Gastroesophageal sphincter (tissue), 4 donors: ENCODE data around the gene VAMP7. TPM values are rescaled to one million over a fixed set of nuclear protein-coding genes. Genes with fewer than 3 reads are reported as not detected.

Experiments
- ATAC-seq: fragments of 150-250 bp; one replicate; pipeline ENCODE4 v1.9.1; 2016; ENCODE audit warnings: mild to moderate bottlenecking, moderate library complexity
- H3K27ac ChIP-seq, 4 donors: fragments of 200-600 bp; sonication (generic) in 3 of 4; 1 replicate in 3 of 4; 2 replicates in 1 of 4; pipeline ENCODE4 v1.5.1; 2016 to 2019
- H3K27me3 ChIP-seq: fragments of 200-600 bp; sonication (generic); one replicate; pipeline ENCODE4 v1.5.1; 2019
- H3K36me3 ChIP-seq, 2 donors: fragments of 200-600 bp; sonication (generic); one replicate each; pipeline ENCODE4 v1.5.1; 2019; ENCODE audit warnings: control low read depth in 1 of 2
- H3K4me1 ChIP-seq, 3 donors: fragments of 200-600 bp; sonication (generic); 1 replicate in 2 of 3; 2 replicates in 1 of 3; pipeline ENCODE4 v1.5.1; 2016 to 2019; ENCODE audit warnings: control low read depth in 2 of 3
- H3K4me3 ChIP-seq, 2 donors: fragments of 200-600 bp; sonication (generic); one replicate each; pipeline ENCODE4 v1.5.1; 2019; ENCODE audit warnings: mild to moderate bottlenecking in 1 of 2, moderate library complexity in 1 of 2
- H3K9me3 ChIP-seq, 3 donors: fragments of 200-600 bp; sonication (generic); one replicate each; pipeline ENCODE4 v1.5.1; 2017 to 2019; ENCODE audit warnings: control low read depth in 2 of 3
- EP300 ChIP-seq: sonication (generic); formaldehyde crosslinking; IDR thresholded peaks from one replicate; pipeline ENCODE4 v1.6.1; 2017; ENCODE audit warnings: antibody characterized with exemption, mild to moderate bottlenecking
- POLR2A ChIP-seq, 2 donors: fragments of 450-650 bp; IDR thresholded peaks; one replicate each; pipeline ENCODE4 v1.6.1; 2017; ENCODE audit warnings: antibody characterized with exemption in 2 of 2, mild to moderate bottlenecking in 2 of 2, moderate library complexity in 1 of 2
- POLR2AphosphoS5 ChIP-seq: sonication (generic); formaldehyde crosslinking; IDR thresholded peaks from one replicate; pipeline ENCODE4 v1.6.1; 2017; ENCODE audit warnings: antibody characterized with exemption
- WGBS, 2 donors: methylation state at CpG; one replicate each; pipeline ENCODE4 v1.1.5; 2018; ENCODE audit warnings: low coverage in 1 of 2; 5-methylcytosine and 5-hydroxymethylcytosine counted together
- total RNA-seq, 4 donors: library from RNA; depleted of rRNA; stranded (reverse); fragments of >200 nt; gene quantifications; one replicate each; pipeline ENCODE4 v1.1.0, GENCODE V29; 2016
- TF ChIP-seq, protein P1 (sequence below), 4 experiments: fragments of 200-600 bp in 2 of 4; fragments of 450-650 bp in 2 of 4; sonication (generic) in 1 of 4; IDR thresholded peaks; one replicate each; pipeline ENCODE4 v1.5.1; 2017 to 2019; ENCODE audit warnings: antibody characterized with exemption in 4 of 4, mild to moderate bottlenecking in 2 of 4, moderate library complexity in 2 of 4

The VAMP7 gene
- total RNA-seq, 4 donors from 2014 or later: 25.2 to 45.7 (median 30.4) TPM

DNA sequence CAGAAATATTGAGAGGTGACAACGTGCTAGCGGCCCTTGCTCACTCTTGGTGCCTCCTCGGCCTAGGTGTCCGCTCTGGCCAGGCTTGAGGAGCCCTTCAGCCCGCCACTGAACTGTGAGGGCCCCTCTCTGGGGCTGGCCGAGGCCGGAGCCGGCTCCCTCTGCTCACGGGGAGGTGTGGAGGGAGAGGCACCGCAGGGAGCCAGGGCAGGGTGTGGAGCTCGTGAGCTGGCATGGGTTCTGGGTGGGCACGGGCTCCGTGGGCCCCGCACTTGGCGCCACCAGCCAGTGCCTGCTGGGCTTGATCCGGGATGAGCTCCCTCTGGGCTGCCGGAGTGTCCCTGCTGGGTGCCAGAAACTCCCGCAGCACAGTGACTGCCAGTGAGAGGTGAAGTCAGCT lies 16.0 kb upstream of the VAMP7 start:
- WGBS, 2 donors: 85% methylated on average over 4 of the region's 18 CpGs; no CpG with 5 or more reads in 1 of the 2 donors
- no peaks in the 10 kb centered on the region for H3K4me1 ChIP-seq
- ATAC-seq: no peak

GRCh38 chrX:155867821-155868220 lies 13.3 kb upstream of the VAMP7 start:
- no peaks in the 10 kb centered on the region for H3K36me3 ChIP-seq
- no peaks in the 10 kb centered on the region for H3K4me1 ChIP-seq
- no peak overlapping the region for H3K27ac ChIP-seq
- H3K9me3 ChIP-seq: peaks cover 0 to 4% (median 0%) of the 10 kb centered on the region in 3 donors
- H3K27me3 ChIP-seq: peaks cover 5% of the 10 kb centered on the region
- 74 to 78% methylated on average over 4 of the region's 4 CpGs for WGBS, 2 donors
- TF ChIP-seq POLR2AphosphoS5: no peak
- TF ChIP-seq EP300: no peak
- no peak for TF ChIP-seq POLR2A (IDR thresholded peaks at IDR 0.05)
- TF ChIP-seq, protein P1, sequence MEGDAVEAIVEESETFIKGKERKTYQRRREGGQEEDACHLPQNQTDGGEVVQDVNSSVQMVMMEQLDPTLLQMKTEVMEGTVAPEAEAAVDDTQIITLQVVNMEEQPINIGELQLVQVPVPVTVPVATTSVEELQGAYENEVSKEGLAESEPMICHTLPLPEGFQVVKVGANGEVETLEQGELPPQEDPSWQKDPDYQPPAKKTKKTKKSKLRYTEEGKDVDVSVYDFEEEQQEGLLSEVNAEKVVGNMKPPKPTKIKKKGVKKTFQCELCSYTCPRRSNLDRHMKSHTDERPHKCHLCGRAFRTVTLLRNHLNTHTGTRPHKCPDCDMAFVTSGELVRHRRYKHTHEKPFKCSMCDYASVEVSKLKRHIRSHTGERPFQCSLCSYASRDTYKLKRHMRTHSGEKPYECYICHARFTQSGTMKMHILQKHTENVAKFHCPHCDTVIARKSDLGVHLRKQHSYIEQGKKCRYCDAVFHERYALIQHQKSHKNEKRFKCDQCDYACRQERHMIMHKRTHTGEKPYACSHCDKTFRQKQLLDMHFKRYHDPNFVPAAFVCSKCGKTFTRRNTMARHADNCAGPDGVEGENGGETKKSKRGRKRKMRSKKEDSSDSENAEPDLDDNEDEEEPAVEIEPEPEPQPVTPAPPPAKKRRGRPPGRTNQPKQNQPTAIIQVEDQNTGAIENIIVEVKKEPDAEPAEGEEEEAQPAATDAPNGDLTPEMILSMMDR (IDR thresholded peaks at IDR 0.05): no peak
- no peak for ATAC-seq
- H3K4me3 ChIP-seq: no peak overlapping the region

More for the DNA sequence above, 16.0 kb upstream of the VAMP7 start:
- no peaks in the 10 kb centered on the region for H3K36me3 ChIP-seq
- no peak for TF ChIP-seq POLR2A (IDR thresholded peaks at IDR 0.05)
- TF ChIP-seq, protein P1 (IDR thresholded peaks at IDR 0.05): no peak
- no peak for TF ChIP-seq POLR2AphosphoS5
- no peak for TF ChIP-seq EP300
- H3K4me3 ChIP-seq: no peak overlapping the region
- peaks cover 0 to 4% (median 0%) of the 10 kb centered on the region in 3 donors for H3K9me3 ChIP-seq
- no peak overlapping the region for H3K27ac ChIP-seq
- peaks cover 5% of the 10 kb centered on the region for H3K27me3 ChIP-seq

DNA sequence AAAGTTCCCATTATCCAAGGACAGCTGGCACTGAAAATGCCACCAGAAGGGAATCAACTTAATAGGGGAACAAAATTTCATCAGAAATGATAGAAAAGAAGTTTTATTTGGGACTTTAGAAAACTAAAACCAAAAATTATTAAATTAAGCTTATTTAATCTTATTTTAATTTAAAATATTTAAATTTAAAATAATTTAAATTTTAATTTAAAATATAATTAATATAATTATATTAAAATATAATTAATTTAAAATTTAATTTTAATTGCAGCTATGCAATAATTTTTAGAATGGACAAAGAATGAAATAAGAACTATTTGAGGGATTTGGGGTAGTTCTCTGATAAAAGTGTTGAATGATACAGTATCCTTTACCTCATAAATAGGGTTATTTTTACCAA lies 10.2 kb upstream of the VAMP7 start:
- H3K4me3 ChIP-seq: no peak overlapping the region
- H3K36me3 ChIP-seq: no peaks in the 10 kb centered on the region
- H3K27ac ChIP-seq: no peak overlapping the region
- no peaks in the 10 kb centered on the region for H3K4me1 ChIP-seq
- peaks cover 0 to 4% (median 0%) of the 10 kb centered on the region in 3 donors for H3K9me3 ChIP-seq
- no peak for ATAC-seq
- no peak for TF ChIP-seq EP300
- TF ChIP-seq, protein P1 (IDR thresholded peaks at IDR 0.05): no peak
- no peak for TF ChIP-seq POLR2A (IDR thresholded peaks at IDR 0.05)
- TF ChIP-seq POLR2AphosphoS5: no peak
- peaks cover 17% of the 10 kb centered on the region for H3K27me3 ChIP-seq

DNA sequence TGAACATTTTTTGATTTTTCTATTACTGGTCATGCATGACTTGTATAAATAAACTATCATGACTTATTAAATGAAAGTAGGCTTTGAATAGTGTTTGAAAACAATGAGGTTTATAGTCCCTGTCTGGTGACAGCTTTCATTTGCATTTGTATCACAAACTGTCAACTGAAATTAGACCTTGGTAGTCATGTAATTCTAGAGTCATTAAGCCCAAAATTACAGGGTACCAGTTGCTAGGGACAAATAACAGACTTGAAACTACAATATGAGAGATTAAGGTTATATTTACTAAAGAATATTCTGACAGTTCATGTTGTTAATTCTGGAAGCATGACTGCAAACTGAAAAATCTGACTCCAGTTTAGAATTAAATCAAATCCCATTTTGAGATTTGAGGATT lies 9.2 kb upstream of the VAMP7 start:
- TF ChIP-seq POLR2AphosphoS5: no peak
- no peak for TF ChIP-seq POLR2A (IDR thresholded peaks at IDR 0.05)
- no peak for TF ChIP-seq EP300
- TF ChIP-seq, protein P1 (IDR thresholded peaks at IDR 0.05): no peak
- H3K4me1 ChIP-seq: no peaks in the 10 kb centered on the region
- ATAC-seq: no peak
- H3K4me3 ChIP-seq: no peak overlapping the region
- H3K27ac ChIP-seq: no peak overlapping the region
- H3K36me3 ChIP-seq: no peaks in the 10 kb centered on the region
- H3K9me3 ChIP-seq: peaks cover 0 to 4% (median 0%) of the 10 kb centered on the region in 3 donors
- H3K27me3 ChIP-seq: peaks cover 17% of the 10 kb centered on the region

DNA sequence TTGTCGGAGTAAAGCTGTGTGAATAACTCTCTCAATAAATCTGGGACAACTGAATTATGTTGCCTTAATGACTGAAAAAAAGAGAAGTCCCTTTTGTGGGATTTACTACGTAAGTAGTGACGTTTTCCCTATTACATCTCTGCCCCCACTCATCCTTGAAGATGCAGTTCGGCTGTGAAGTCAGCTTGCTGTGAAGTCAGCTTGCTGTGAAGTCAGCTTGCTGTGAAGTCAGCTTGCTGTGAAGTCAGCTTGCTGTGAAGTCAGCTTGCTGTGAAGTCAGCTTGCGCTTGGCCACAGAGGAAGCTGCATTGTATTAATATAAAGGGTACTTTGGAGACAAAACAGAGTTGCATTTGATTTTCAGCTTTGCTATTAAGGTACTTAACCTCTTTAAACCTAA lies 8.0 kb upstream of the VAMP7 start:
- Histone ChIP-seq H3K27me3 (peaks cover 17% of the 10 kb centered on the region), H3K4me3 (no peak overlapping the region), H3K9me3 (no peaks in the 10 kb centered on the region), H3K4me1 (no peaks in the 10 kb centered on the region), H3K36me3 (no peaks in the 10 kb centered on the region), H3K27ac (no peak overlapping the region)
- TF ChIP-seq POLR2A (IDR thresholded peaks at IDR 0.05) (no peak), POLR2AphosphoS5 (no peak), EP300 (no peak)
- TF ChIP-seq, protein P1 (IDR thresholded peaks at IDR 0.05): no peak
- 59 to 70% methylated on average over 4 to 5 of the region's 5 CpGs for WGBS, 2 donors
- no peak for ATAC-seq
